ENCODE data around the gene PACSIN2.
"Not testable (repeated sequence)": the region's sequence is repeated elsewhere in the genome, so short reads cannot be mapped to it uniquely, and the experiment has no call there.

DNA sequence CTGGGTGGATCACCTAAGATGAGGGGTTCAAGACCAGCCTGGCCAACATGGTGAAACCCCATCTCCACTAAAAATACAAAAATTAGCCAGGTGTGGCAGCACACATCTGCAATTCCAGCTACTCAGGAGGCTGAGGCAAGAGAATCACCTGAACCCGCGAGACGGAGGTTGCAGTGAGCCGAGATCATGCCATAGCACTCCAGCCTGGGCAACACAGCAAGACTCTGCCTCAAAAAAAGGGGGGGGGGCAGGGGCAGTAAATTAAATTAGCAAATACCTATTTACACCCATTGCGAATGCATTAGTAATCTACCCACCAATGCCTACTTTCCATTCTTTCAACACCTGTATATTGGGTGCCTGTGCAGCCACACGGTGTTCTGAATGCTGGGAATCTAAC lies 78.3 kb downstream of the PACSIN2 start:
- TF ChIP-seq POLR2AphosphoS2 (IDR thresholded peaks at IDR 0.05; ENCODE audit: low read depth, low read length); NR2F1 (conservative IDR thresholded peaks at IDR 0.05); NFXL1 (IDR thresholded peaks at IDR 0.05; ENCODE audit: borderline replicate concordance); ZNF24 (IDR thresholded peaks at IDR 0.05); SP1 (IDR thresholded peaks at IDR 0.05; ENCODE audit: low read depth, low read length); SMAD1 (IDR thresholded peaks at IDR 0.05; ENCODE audit: low read depth, partially characterized antibody); HDAC2 (IDR thresholded peaks at IDR 0.05); RELA (IDR thresholded peaks at IDR 0.05; ENCODE audit: borderline replicate concordance, partially characterized antibody); CEBPB (IDR thresholded peaks at IDR 0.05; ENCODE audit: borderline replicate concordance in 1 of 2, low read depth in 2 of 2, low read length in 2 of 2); YY1 (IDR thresholded peaks at IDR 0.05; ENCODE audit: low read depth, low read length); NFIC (IDR thresholded peaks at IDR 0.05; ENCODE audit: low read depth, low read length): not testable (repeated sequence)
- TF ChIP-seq, protein P1, sequence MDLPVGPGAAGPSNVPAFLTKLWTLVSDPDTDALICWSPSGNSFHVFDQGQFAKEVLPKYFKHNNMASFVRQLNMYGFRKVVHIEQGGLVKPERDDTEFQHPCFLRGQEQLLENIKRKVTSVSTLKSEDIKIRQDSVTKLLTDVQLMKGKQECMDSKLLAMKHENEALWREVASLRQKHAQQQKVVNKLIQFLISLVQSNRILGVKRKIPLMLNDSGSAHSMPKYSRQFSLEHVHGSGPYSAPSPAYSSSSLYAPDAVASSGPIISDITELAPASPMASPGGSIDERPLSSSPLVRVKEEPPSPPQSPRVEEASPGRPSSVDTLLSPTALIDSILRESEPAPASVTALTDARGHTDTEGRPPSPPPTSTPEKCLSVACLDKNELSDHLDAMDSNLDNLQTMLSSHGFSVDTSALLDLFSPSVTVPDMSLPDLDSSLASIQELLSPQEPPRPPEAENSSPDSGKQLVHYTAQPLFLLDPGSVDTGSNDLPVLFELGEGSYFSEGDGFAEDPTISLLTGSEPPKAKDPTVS (IDR thresholded peaks at IDR 0.05; ENCODE audit: low read depth, low read length): not testable (repeated sequence)
- TF ChIP-seq, protein P2, sequence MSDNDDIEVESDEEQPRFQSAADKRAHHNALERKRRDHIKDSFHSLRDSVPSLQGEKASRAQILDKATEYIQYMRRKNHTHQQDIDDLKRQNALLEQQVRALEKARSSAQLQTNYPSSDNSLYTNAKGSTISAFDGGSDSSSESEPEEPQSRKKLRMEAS (IDR thresholded peaks at IDR 0.05; ENCODE audit: low read depth, low read length): not testable (repeated sequence)
- TF ChIP-seq, protein P3, sequence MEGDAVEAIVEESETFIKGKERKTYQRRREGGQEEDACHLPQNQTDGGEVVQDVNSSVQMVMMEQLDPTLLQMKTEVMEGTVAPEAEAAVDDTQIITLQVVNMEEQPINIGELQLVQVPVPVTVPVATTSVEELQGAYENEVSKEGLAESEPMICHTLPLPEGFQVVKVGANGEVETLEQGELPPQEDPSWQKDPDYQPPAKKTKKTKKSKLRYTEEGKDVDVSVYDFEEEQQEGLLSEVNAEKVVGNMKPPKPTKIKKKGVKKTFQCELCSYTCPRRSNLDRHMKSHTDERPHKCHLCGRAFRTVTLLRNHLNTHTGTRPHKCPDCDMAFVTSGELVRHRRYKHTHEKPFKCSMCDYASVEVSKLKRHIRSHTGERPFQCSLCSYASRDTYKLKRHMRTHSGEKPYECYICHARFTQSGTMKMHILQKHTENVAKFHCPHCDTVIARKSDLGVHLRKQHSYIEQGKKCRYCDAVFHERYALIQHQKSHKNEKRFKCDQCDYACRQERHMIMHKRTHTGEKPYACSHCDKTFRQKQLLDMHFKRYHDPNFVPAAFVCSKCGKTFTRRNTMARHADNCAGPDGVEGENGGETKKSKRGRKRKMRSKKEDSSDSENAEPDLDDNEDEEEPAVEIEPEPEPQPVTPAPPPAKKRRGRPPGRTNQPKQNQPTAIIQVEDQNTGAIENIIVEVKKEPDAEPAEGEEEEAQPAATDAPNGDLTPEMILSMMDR (IDR thresholded peaks at IDR 0.05 in 2 of 3, conservative IDR thresholded peaks at IDR 0.05 in 1 of 3; ENCODE audit: control insufficient read depth in 2 of 3, extremely low read depth in 1 of 3, insufficient read depth in 1 of 3, low read depth in 3 of 3, low read length in 3 of 3): not testable (repeated sequence)

Measured in GM12878 (cell line).